ENCODE results near the gene KIF6. TPM values are rescaled to one million over a fixed set of nuclear protein-coding genes. Genes with fewer than 3 reads are reported as not detected.

The KIF6 gene
- total RNA-seq, 1 experiment from 2014 or later, result not detected

- intact Hi-C loops (cut with micrococcal nuclease), result loop anchor here (10.0 kb wide), 1 partner anchor 1502 kb away; no protein-coding TSS in a partner anchor
- Histone ChIP-seq H3K9me2 (ENCODE audit: insufficient read depth) (no peaks in the 10 kb centered on the region), H3K9ac (ENCODE audit: low read length) (no peak overlapping the region), H2AFZ (ENCODE audit: low read depth, low read length, poor library complexity, severe bottlenecking) (no peak overlapping the region), H3K4me1 (ENCODE audit: control insufficient read depth in 1 of 2, insufficient read depth in 2 of 2, low read length in 2 of 2) (no peaks in the 10 kb centered on the region), H3K27ac (ENCODE audit: low read depth, low read length) (no peak overlapping the region), H3K4me3 (replicated peaks in 1 of 2; ENCODE audit: low read depth in 1 of 2, low read length in 2 of 2) (no peak overlapping the region), H3K36me3 (ENCODE audit: control insufficient read depth in 1 of 2, insufficient read depth in 2 of 2, low read length in 2 of 2) (no peaks in the 10 kb centered on the region), H3K27me3 (ENCODE audit: insufficient read depth, low read length) (peaks cover 26% of the 10 kb centered on the region; the same call in 1 of the 2 replicates), H4K20me1 (ENCODE audit: insufficient read depth) (no peaks in the 10 kb centered on the region), H3K9me3 (ENCODE audit: control insufficient read depth in 1 of 2, insufficient read depth in 1 of 2, low read depth in 1 of 2, low read length in 2 of 2) (no peaks in the 10 kb centered on the region), H3K79me2 (ENCODE audit: insufficient read depth, low read length) (no peaks in the 10 kb centered on the region), H3K4me2 (ENCODE audit: low read length) (no peak overlapping the region)
- no TSS peak for BruUV-seq (replicated peaks)
- ChIA-PET CTCF (no interaction called here), RAD21 (ENCODE audit: low non-redundant PET in 1 of 2, low total read pairs in 2 of 2, uncharacterized antibody in 2 of 2, unreplicated experiment in 2 of 2) (no interaction called here), POLR2A (no interaction called here)
- no peak for DNase-seq (ENCODE audit: low read depth, low spot score)
- TF ChIP-seq SRF (IDR thresholded peaks at IDR 0.05; ENCODE audit: low read depth) (no peak), EGR1 (IDR thresholded peaks at IDR 0.05; ENCODE audit: low read depth) (no peak), EZH2 (IDR thresholded peaks at IDR 0.05) (no peak), CTCF (IDR thresholded peaks at IDR 0.05 in 2 of 3, conservative IDR thresholded peaks at IDR 0.05 in 1 of 3; ENCODE audit: borderline replicate concordance in 1 of 3, insufficient read depth in 1 of 3, low read depth in 2 of 3, low read length in 2 of 3) (no peak)
- no peak for ATAC-seq
Measured at GRCh38 chr6:39342692-39343395, 382.4 kb downstream of the KIF6 start.

DNA sequence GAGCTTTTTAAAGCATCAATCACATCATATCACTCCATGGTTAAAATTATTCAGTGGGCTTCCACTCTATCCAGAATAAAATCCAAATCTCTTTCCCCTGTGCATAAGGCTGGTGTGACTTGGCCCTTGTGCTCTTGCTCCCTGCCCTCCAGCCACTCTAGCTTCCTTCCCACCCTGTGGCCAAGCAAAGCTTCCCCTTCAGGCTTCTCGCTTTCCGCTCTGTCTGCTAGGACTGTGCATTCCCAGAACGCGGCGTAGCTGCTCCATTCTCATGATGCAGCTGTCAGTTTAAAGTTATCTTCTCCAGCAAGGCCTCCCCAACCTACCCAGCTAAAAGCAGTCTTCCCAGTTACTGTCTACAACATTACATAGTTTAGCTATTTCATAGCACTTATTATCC lies 383.3 kb downstream of the KIF6 start:
- Histone ChIP-seq H3K27me3 (ENCODE audit: insufficient read depth, low read length) (peaks cover 34% of the 10 kb centered on the region), H4K20me1 (ENCODE audit: insufficient read depth) (no peaks in the 10 kb centered on the region), H3K9me2 (ENCODE audit: insufficient read depth) (no peaks in the 10 kb centered on the region), H3K9me3 (ENCODE audit: control insufficient read depth in 1 of 2, insufficient read depth in 1 of 2, low read depth in 1 of 2, low read length in 2 of 2) (no peaks in the 10 kb centered on the region), H3K4me2 (ENCODE audit: low read length) (no peak overlapping the region), H3K27ac (ENCODE audit: low read depth, low read length) (no peak overlapping the region), H3K4me1 (ENCODE audit: control insufficient read depth in 1 of 2, insufficient read depth in 2 of 2, low read length in 2 of 2) (no peaks in the 10 kb centered on the region), H2AFZ (ENCODE audit: low read depth, low read length, poor library complexity, severe bottlenecking) (no peak overlapping the region), H3K36me3 (ENCODE audit: control insufficient read depth in 1 of 2, insufficient read depth in 2 of 2, low read length in 2 of 2) (no peaks in the 10 kb centered on the region), H3K4me3 (replicated peaks in 1 of 2; ENCODE audit: low read depth in 1 of 2, low read length in 2 of 2) (no peak overlapping the region), H3K79me2 (ENCODE audit: insufficient read depth, low read length) (no peaks in the 10 kb centered on the region), H3K9ac (ENCODE audit: low read length) (no peak overlapping the region)
- RAD21 ChIA-PET (ENCODE audit: low non-redundant PET in 1 of 2, low total read pairs in 2 of 2, uncharacterized antibody in 2 of 2, unreplicated experiment in 2 of 2), result no interaction called here
- BruUV-seq (replicated peaks), result no TSS peak
- POLR2A ChIA-PET, result no interaction called here
- CTCF ChIA-PET, result no interaction called here
- DNase-seq (ENCODE audit: low read depth, low spot score) (no peak), ATAC-seq (no peak)
- intact Hi-C loops (cut with micrococcal nuclease), result loop anchor here (10.0 kb wide), 1 partner anchor 1503 kb away; no protein-coding TSS in a partner anchor
- TF ChIP-seq ZFX (IDR thresholded peaks at IDR 0.05) (no peak), ZNF274 (IDR thresholded peaks at IDR 0.05; ENCODE audit: low read depth, low read length) (no peak), CBX3 (IDR thresholded peaks at IDR 0.05; ENCODE audit: low read depth) (no peak), CEBPB (IDR thresholded peaks at IDR 0.05; ENCODE audit: low read depth) (no peak), JUND (IDR thresholded peaks at IDR 0.05) (no peak), ATF3 (IDR thresholded peaks at IDR 0.05) (no peak), POLR2A (IDR thresholded peaks at IDR 0.05; ENCODE audit: borderline replicate concordance, extremely low read depth, insufficient read depth, insufficient read length) (no peak), CTCF (IDR thresholded peaks at IDR 0.05 in 2 of 3, conservative IDR thresholded peaks at IDR 0.05 in 1 of 3; ENCODE audit: borderline replicate concordance in 1 of 3, insufficient read depth in 1 of 3, low read depth in 2 of 3, low read length in 2 of 3) (no peak), SIN3A (IDR thresholded peaks at IDR 0.05; ENCODE audit: low read depth) (no peak), FOSL1 (IDR thresholded peaks at IDR 0.05; ENCODE audit: low read depth) (no peak), EZH2 (IDR thresholded peaks at IDR 0.05) (no peak), TCF7L2 (IDR thresholded peaks at IDR 0.05; ENCODE audit: borderline replicate concordance, extremely low read depth, insufficient read depth, insufficient read length) (no peak)
- TF ChIP-seq, protein P1, sequence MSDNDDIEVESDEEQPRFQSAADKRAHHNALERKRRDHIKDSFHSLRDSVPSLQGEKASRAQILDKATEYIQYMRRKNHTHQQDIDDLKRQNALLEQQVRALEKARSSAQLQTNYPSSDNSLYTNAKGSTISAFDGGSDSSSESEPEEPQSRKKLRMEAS (IDR thresholded peaks at IDR 0.05), result no peak
